Fibroblast of pulmonary artery (primary cell): ENCODE results near the gene THSD7A.

Experiments
- DNase-seq: peaks from one replicate; pipeline ENCODE4 v3.0.0-alpha.2; 2010; ENCODE audit warnings: low read depth
- H3K4me3 ChIP-seq: replicated peaks from 2 replicates; pipeline ENCODE4 v1.5.1; 2011; ENCODE audit warnings: low read depth, mild to moderate bottlenecking, control low read depth, low read length, moderate library complexity
- TF ChIP-seq, protein P1 (sequence below): IDR thresholded peaks from 2 replicates; pipeline ENCODE4 v1.5.1; 2011; ENCODE audit warnings: mild to moderate bottlenecking, control low read depth, low read length, inconsistent platforms; ENCODE audit errors: missing control alignments

THSD7A gene

DNA sequence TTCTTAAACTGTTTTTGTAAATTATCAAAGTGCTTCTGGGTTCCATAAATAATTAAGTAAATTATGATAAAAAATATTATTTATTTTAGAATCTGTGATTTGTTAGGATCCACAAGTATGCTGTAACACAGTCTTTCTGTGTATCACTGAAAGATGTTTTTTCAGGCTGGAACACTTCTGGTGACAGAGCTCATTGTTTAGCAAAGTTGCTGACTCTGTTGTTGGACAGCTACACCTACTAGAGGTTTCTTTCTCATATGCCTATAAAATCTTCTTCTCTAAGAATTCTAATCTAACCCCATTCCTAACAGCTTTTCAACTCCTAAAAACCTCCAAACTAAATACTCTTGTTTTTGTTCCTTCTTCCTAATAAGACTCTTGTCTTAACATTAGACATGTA lies 176.8 kb downstream of the THSD7A start:
- no peak overlapping the region for H3K4me3 ChIP-seq
- DNase-seq, result no peak
- TF ChIP-seq, protein P1, sequence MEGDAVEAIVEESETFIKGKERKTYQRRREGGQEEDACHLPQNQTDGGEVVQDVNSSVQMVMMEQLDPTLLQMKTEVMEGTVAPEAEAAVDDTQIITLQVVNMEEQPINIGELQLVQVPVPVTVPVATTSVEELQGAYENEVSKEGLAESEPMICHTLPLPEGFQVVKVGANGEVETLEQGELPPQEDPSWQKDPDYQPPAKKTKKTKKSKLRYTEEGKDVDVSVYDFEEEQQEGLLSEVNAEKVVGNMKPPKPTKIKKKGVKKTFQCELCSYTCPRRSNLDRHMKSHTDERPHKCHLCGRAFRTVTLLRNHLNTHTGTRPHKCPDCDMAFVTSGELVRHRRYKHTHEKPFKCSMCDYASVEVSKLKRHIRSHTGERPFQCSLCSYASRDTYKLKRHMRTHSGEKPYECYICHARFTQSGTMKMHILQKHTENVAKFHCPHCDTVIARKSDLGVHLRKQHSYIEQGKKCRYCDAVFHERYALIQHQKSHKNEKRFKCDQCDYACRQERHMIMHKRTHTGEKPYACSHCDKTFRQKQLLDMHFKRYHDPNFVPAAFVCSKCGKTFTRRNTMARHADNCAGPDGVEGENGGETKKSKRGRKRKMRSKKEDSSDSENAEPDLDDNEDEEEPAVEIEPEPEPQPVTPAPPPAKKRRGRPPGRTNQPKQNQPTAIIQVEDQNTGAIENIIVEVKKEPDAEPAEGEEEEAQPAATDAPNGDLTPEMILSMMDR, result no peak

GRCh38 chr7:11650500-11650899 lies 181.5 kb downstream of the THSD7A start:
- DNase-seq, result no peak
- TF ChIP-seq, protein P1, result no peak
- no peak overlapping the region for H3K4me3 ChIP-seq

GRCh38 chr7:11650030-11650429 lies 182.0 kb downstream of the THSD7A start:
- peak; percentile 72 for DNase-seq
- H3K4me3 ChIP-seq, result no peak overlapping the region
- TF ChIP-seq, protein P1, result no peak

DNA sequence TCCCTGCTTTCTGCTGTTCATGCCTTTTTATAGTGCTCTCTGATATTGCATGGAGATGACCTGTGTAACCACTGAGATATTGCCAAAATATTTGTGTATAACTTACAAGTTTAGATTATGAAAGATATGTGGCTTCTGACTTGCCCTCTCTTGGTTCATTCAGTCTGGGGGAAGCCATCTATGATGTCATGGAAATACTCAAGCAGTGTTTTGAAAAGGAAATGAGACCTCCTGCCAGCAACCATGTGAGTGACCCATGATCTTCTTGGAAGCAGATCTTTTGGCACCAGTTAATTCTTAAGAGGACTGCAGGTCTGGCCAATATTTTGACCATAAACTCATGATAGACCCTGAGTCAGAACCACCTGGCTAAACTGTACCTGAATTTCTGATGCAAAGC lies 183.0 kb downstream of the THSD7A start:
- no peak overlapping the region for H3K4me3 ChIP-seq
- TF ChIP-seq, protein P1, result no peak
- DNase-seq, result peak; percentile 88

DNA sequence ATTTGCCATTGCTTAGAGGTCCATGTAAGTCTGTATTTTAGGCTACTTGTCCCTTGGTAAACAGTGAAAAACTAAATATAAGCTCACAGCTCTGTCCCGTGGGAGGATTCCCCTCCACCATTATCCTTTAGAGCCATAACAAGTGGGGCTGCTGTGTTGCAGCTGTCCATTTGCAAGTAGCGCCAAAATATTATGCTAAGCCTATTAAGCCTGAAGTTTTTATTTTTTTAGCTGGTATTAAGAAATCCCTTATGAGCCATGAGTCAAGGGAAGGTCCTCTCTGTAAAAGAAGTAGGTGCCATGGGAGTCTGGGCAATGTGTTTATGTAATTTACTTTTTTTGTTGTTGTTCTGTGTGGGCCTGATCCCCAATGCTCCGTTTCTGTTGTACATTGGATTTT lies 183.9 kb downstream of the THSD7A start:
- no peak for DNase-seq
- TF ChIP-seq, protein P1, result no peak

DNA sequence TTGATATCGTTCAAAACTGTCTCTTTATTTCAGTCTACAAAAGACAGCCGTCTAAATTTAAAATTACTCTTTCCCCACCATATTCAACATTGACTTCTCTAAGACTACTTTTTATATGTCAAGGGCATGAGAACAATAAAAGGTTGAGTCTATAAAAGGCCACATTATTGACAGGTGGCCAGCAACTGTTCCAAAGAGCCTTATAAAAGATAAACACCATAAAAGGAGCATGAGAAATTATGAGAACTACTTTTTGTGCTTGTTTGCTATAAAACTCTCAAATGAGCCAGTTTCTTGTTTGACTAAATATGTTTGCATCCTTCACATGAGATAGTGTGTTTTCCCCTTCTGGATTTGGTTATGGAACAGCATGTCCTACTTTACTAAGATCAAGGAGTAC lies 189.2 kb downstream of the THSD7A start:
- DNase-seq, result no peak

More for the DNA sequence above, 183.9 kb downstream of the THSD7A start:
- H3K4me3 ChIP-seq, result no peak overlapping the region

GRCh38 chr7:11642276-11642675 lies 189.7 kb downstream of the THSD7A start:
- TF ChIP-seq, protein P1, result no peak
- H3K4me3 ChIP-seq, result no peak overlapping the region
- no peak for DNase-seq

More for the DNA sequence above, 189.2 kb downstream of the THSD7A start:
- H3K4me3 ChIP-seq, result no peak overlapping the region
- TF ChIP-seq, protein P1, result no peak
